ENCODE data around the gene ROPN1B.

DNA sequence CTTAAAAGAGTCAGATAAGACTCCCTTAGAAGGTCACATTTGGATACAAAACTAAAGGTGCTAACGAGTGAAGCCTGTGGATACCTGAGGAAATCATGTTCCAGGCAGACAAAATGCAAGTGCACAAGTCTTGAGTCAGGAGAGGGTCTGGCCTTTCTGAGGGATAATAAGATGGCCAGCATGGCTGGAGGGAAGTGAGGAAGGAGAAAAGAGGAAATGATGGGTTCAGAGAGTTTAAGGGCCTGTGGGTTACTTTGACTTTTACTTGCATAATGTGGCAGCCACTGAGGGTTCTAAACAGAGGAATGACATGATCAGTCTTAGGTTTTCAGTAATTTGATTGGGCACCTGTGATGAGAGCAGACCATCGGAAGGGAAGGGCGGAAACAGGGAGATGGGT lies 3.5 kb upstream of the ROPN1B start:
- TF ChIP-seq CTCF (conservative IDR thresholded peaks at IDR 0.05; ENCODE audit: low read depth, low read length), result no peak
- TF ChIP-seq EZH2 (IDR thresholded peaks at IDR 0.05; ENCODE audit: low read length, unreplicated experiment), result no peak
- no peak for TF ChIP-seq EZH2phosphoT487 (IDR thresholded peaks at IDR 0.05; ENCODE audit: borderline replicate concordance, low read length)
